ENCODE results near the gene MINDY3. TPM values are rescaled to one million over a fixed set of nuclear protein-coding genes. Genes with fewer than 3 reads are reported as not detected.
"Not testable (repeated sequence)": the region's sequence is repeated elsewhere in the genome, so short reads cannot be mapped to it uniquely, and the experiment has no call there.

MINDY3 gene
- total RNA-seq, 1 donor from 2014 or later: 25.4 TPM

DNA sequence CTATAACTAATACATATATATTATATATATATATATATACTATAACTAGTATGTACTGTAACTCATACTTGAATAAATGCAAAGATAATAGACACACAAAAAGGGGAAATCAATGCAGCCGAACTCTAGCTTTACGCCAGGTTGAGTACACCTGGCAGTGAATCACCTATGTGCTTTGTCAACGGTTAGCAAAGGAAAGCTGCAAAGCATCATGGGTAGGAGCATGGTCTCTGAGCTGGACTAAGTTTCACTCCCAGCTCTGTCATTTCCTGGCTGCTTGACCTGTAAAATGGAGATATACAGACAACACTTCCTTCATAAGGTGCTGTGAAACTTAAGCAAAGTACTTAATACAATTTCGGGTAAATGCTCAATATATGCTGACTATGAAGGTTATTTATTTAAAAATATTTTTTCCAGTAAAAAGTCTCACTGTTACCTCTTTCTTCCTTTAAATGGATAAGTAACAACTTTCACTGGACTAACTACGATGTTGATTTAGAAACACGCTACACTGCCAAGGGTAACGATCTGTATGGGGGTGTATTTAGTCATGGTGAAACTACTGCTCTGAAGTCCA lies 78.8 kb downstream of the MINDY3 start:
- no peak for DNase-seq (ENCODE audit: low spot score)

DNA sequence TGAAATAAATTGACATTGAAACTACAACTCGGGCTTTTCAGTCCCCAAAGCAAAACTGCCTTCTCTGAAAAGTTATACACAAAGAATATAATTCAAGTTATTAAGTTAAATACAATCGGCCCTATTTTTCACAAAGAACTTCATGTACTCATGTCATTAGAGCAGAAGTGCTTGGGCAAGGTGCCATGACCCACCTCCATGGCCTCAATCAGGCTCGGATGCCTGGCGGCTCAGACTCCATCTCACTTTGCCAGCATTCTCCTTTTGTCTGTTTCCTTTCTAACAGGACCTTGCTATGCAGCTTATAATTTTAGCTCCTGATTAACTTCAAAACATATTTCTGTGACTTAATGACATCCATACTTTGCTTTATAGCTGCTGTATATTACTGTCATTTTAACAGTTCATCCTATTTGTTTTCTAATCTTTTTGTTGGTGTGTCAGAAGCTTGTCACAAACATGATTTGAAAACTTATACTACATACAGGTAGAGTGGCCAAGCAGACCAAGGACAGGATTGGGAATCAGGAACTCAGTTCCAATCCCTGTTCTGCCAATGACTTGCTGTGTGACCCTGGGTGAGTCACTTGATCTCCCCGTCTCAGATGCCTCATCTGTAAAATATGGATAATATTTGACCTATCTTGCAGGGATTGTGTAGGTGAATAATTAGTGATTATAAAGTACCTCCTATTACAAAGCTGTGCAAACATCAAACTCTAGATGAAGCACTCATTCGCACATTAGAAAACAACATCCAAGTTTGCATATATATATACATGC lies 79.8 kb downstream of the MINDY3 start:
- DNase-seq (ENCODE audit: low spot score): no peak

DNA sequence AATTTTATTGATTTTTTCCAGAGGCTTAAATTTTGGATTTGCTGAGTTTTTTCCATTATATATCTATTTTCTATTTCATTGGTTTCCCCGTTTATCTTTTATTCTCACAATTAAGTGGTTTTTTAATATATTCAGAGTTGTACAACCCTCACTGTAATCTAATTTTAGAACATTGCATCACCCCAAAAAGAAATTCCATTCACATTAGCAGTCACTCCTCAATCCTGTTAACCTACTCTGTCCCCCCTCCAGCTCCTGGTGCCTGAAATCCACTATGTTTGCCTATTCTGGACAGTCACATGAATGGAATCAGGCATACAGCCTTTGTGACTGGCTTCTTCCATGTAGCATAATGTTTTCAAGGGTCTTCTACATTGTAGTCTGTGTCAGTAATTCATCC lies 84.8 kb downstream of the MINDY3 start:
- DNase-seq (ENCODE audit: low spot score): no peak

DNA sequence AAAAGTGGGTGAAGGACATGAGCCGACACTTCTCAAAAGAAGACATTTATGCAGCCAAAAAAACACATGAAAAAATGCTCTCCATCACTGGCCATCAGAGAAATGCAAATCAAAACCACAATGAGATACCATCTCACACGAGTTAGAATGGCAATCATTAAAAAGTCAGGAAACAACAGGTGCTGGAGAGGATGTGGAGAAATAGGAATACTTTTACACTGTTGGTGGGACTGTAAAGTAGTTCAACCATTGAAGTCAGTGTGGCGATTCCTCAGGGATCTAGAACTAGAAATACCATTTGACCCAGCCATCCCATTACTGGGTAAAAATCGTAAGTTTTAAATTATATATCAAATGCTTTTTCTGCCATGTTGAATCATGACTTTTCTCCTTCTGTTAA lies 85.8 kb downstream of the MINDY3 start:
- DNase-seq (ENCODE audit: low spot score): not testable (repeated sequence)

DNA sequence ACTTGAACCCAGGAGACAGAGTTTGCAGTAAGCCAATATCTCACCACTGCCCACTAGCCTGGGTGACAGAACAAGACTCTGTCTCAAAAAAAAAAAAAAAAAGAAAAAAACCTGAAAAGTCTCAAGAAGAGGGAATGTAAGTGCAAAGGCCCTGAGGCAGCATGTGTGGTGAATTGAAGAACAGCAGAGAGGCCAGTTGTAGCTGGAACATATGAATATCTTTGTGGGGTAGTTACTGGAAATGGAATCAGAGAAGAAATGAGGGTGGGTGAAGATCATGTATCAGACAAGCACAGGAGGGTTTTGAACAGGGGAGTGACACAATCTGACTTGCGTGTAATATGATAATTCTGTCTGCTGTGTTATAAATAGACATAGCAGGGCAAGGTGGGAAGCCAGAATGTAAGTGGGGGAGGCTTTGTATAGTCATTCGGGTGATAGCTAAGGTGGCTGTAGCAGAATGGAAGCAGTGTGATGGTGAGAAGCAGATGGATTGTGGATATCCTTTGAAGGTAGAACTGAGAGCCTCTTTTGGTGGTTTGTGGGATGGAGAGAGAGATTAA lies 95.3 kb downstream of the MINDY3 start:
- DNase-seq (ENCODE audit: low spot score): no peak

DNA sequence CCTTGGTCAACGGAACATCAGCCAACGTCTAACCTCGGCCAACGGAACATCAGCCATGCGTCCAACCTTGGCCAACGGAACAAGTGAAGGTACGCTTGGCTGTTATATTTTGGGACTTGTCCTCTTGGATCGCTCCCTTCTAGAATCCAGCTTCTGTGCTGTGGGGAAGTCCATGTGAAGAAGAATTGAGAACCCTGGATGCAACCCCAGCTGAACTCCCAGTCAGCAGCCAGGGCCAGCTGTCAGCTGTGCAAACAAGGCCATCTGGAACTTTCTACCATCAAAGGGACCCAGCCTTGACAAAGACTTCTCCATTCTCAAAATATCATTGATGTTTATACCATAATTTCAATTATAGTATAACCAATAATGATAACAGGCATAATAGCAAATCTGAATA lies 97.3 kb downstream of the MINDY3 start:
- DNase-seq (ENCODE audit: low spot score): no peak

DNA sequence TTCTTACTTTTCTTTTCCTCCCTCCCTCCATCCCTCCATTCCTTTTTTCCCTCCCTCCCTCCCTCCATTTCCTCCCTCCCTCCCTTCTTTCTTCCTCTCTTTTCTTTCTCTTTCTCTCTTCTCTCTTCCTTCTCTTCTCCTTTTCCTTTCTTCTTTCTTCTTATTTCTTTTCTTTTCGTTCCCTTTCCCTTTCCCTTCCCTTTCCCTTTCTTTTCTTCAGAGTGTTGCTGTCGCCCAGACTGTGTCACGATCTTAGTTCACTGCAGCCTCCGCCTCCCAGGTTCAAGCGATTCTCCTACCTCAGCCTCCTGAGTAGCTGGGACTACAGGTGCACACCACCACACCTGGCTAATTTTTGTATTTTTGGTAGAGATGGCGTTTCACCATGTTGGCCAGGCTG lies 98.1 kb downstream of the MINDY3 start:
- not testable (repeated sequence) for DNase-seq (ENCODE audit: low spot score)

DNA sequence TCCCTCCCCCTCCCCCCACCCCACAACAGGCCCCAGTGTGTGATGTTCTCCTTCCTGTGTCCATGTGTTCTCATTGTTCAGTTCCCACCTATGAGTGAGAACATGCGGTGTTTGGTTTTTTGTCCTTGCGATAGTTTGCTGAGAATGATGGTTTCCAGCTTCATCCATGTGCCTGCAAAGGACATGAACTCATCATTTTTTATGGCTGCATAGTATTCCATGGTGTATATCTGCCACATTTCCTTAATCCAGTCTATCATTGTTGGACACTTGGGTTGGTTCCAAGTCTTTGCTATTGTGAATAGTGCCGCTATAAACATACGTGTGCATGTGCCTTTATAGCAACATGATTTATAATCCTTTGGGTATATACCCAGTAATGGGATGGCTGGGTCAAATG lies 99.1 kb downstream of the MINDY3 start:
- not testable (repeated sequence) for DNase-seq (ENCODE audit: low spot score)

DNA sequence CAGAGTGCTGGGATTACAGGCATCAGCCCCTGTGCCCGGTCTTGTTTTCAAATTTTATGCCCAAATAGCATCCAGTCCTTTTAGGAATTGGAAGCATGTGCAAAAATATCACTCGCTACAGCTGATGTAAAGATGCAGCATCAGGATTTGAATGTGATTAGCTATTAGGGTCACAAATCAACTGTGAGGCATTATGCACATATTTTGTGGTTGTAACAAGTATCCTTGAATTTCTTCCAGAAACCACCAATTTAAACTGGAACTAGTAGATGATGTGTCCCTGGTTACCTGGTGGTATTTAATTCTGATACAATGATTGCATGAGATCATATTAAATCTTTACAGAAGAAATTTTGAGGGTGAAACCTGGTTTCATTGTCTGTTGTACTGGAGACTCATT lies 99.6 kb downstream of the MINDY3 start:
- no peak for DNase-seq (ENCODE audit: low spot score)

DNA sequence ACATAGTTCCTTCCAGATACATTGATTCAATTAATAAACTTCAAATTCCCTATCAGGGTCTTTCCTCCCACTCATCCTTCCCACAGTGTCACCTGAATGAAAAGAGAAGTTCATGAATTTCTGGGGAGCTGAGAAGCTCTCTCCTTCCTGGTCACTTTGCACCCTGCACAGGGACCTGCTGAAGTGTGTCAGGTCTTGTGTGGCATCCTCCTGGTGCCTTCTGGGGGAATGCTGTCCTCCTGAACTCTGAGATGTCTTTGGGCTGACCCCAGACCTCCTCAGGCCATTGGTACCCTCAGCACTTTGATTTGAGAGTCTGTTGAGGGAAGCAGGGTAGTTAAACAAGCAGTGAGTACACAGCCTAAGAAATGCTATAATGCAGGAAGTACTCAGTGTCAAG lies 101.0 kb downstream of the MINDY3 start:
- no peak for DNase-seq (ENCODE audit: low spot score)

DNA sequence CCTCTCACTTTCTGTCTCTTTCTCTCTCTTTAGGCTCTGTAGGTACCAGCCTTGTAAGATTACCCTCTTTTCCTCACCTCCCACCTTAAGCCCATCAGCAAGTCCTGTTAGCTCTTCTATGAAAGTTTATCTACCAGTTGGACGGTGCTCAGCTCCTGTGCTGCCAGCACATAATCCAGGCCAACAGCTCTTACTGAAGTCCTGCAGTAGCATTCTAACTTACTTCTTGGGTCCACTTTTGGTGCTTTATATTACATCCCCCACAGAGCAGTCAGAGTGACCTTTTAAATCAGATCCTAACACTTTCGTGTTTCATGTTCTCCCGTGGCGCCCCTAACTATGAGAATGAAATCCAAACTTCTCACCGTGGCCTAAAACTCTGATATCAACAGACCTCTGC lies 101.7 kb downstream of the MINDY3 start:
- no peak for DNase-seq (ENCODE audit: low spot score)

DNA sequence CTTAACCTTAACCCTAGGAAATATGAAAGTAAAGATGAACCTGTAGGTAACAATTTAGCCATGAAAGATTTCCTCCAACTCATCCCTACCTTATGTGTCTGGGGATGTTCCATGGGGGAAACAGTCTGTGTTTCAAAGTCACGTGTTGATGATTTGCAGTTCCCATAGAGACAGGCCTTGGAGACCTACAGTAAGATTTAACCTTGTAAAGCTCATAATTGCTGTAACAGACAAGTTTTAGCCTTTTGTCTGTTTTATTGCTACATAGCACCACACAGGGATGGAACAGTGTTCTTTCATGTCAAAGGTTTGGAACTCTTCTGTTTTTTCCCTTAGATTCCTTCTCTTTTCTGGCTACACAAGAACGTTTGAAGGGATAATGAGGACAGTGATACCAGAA lies 105.4 kb downstream of the MINDY3 start:
- no peak for DNase-seq (ENCODE audit: low spot score)

DNA sequence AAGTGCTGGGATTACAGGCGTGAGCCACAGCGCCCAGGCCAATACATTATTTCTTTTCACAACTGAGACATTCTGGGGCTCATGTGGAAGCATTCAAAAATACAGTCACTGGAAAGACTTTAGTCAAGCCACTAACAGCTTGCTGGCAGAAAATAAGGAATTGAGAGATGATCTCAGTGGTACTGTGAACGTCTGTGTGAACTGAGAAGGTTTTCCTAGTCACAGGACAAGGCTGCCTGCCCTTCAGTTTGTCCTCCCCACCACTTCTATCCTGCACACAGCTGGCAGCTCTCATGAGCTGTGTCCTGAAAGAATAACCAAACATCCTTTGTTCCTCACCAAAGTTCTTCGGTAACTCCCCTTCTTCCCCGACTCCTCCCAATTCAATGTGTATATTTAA lies 109.3 kb downstream of the MINDY3 start:
- no peak for DNase-seq (ENCODE audit: low spot score)

DNA sequence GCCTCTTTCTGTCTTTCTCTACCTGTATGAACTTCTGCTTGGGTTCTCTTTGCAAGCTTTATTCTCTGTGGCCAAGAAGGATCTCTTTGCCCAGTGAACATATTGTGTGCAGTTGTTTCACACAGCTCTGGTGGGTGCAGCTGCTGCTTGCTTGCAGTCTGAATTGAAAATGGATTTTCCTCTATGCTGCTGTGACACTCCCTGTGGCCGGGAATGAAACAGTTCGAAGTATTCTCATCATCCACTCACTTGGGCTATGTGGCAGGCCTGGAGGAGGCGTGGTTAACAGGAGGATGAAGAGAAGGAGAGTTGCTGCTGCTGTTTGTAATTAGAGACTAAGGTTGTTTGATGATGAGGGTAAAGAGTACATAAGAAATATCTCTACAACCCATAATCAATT lies 112.2 kb downstream of the MINDY3 start:
- DNase-seq (ENCODE audit: low spot score): no peak

DNA sequence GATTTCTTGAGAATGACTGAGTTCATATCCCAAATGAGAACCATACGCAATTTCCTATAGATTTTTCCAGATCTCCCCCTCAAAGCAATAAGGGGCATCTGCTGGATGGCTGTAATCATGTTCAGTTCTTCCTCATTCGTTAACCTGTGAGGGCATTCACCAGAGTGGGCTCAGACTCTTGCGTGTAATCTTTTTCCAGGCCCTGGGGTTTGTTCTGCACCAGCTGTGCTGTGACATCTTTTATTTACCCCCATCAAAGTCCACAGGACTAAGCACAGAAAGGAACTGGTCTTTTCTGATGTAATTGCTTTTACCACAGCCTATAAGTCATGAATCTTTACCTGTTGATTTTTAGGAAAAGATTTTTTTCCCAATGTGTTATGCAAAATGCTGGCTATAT lies 112.7 kb downstream of the MINDY3 start:
- DNase-seq (ENCODE audit: low spot score): no peak

DNA sequence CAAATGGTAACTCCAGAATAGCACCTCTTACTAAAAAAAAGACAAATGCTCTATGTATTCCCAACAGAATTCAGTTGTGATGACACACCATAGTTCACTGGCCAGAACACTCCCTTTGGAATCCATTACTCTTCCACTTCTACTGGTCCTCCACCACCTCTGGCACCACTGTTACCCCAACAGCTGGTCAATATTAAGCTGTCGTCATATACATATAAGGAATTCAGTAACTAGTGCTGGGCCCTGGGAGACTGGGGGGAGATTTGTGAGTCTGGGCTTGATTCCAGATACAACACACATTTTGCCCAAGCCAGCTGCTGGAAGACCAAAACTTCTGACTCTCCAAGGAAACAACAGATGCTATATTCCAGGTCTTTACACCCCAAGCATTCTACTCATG lies 114.6 kb downstream of the MINDY3 start:
- DNase-seq (ENCODE audit: low spot score): no peak

DNA sequence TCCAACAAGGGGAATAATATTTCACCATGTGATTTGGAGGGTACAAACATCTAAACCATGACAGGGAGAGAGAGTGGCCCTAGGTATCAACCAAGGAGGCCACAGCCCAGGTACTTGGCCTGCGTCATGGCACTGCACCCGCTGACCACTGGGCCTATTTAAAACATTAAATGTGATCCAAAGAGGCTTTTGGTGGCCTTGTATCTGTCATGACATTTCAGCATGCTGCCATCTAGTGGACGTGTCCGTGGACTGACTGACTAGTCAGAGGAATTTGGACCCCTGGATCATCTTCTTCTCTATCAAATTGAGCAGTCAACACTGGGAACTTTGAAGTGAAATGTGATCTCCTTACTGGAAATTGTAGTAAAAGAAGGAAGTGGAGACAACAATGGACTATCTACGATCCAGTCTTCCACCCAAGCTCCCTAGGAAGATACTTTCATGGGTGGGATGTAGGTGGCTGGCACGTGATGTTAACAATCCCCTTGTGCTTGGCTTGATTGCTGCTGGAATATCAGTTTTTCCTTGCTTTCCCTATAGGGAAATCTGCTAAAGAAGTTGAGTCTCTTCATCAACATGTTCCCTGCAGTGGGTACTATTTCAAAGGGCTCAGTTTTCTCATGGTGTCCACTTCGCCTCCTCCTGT lies 116.0 kb downstream of the MINDY3 start:
- no peak for DNase-seq (ENCODE audit: low spot score)

DNA sequence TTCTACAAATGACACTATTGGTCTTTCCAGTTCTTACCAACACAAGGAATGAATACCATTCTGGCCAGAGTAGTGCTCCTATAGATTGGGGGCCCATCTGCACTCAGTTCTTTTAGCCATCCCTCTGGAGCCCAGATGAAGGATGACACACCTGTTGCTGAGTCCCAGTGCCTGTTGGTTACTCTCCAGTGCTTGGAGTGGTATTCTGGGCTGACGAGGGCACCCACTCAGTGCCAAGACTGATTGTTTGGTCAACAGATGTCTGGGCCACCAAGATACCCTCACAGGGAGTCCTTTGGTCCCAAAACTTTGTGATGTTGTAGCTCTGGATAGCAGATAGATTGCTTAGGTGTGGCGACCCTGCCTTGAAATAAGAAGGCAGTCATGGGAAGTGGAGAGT lies 116.9 kb downstream of the MINDY3 start:
- no peak for DNase-seq (ENCODE audit: low spot score)

DNA sequence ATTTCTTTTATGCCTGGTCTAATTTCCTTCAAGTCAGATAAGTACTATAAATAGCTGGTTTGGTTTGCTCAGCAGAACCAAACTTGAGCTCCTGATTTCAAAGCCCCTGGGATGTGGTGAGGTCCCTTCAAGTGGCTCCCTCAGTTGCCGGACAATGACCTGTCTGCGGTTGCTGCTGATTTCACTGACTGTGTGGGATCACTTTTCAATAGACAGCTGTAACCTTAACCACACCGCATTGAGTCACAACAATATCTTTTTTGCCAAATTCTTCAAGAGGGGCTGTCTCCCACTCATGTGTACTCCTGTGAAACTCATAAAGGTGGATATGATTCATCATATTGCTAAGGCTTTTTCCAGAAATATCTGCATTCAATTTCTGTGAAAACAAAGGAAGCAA lies 117.5 kb downstream of the MINDY3 start:
- DNase-seq (ENCODE audit: low spot score): no peak

DNA sequence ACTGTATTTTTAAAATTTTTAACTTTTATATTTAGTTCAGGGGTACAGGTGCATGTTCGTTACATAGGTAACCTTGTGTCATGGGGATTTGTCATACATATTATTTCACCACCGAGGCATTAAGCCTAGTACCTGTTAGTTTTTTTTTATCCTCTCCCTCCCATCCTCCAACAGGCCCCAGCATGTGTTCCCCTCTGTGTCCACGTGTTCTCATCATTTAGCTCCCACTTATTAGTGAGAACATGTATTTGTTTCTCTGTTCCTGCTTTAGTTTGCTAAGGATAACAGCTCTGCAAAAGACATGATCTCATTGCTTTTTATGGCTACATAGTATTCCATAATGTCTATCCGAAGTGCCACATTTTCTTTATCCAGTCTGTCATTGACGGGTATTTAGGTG lies 118.2 kb downstream of the MINDY3 start:
- DNase-seq (ENCODE audit: low spot score): no peak

DNA sequence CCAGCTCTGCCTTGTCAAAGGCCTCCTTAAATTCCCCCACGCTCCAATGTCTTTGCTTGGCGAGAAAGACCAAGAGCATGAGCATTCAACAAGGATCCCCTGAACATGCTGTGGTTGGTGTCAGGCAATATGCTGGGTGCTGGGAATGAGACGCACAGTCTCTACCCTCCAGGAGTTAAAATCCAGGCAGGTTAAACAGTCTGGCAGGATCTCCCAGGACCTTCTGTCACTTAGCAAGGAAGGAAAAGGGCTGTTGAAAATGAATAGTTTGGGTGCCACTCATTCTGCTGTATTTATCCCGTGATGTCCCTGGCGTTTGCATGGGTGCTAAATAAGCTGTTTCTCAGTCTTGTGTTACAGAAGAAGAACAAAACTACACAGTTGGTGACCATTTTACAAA lies 118.7 kb downstream of the MINDY3 start:
- no peak for DNase-seq (ENCODE audit: low spot score)

DNA sequence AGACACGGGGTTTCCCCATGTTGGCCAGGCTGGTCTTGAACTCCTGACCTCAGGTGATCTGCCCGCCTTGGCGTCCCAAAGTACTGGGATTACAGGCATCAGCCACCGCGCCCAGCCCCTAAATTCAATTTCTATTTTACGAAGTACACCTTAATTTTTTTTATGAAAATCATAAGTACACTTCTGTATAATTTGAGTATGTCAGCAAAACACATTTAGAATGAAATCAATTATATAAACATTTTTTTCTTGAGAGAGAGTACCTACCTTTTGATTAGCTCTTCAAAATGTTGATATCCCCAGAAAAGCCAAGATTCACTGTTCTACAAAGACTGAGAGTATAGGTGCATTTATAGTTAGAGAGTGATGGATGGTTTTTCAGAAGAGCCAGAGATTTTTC lies 120.0 kb downstream of the MINDY3 start:
- DNase-seq (ENCODE audit: low spot score): no peak

Data from mesenteric fat pad (tissue), 1 donor.